Osteocyte (in vitro differentiated cells): Measurements from ENCODE around the gene SOX5. TPM values are rescaled to one million over a fixed set of nuclear protein-coding genes. Genes with fewer than 3 reads are reported as not detected.
"Not testable (repeated sequence)": the region's sequence is repeated elsewhere in the genome, so short reads cannot be mapped to it uniquely, and the experiment has no call there.

Experiments
- DNase-seq: peaks from one replicate; pipeline ENCODE4 v3.0.0; 2021; ENCODE audit warnings: mixed read lengths; ENCODE audit not compliant: unreplicated experiment; ENCODE audit errors: extremely low spot score
- H3K27ac Mint-ChIP-seq: one replicate; pipeline ENCODE4 v1.8.0; 2021; ENCODE audit warnings: mild to moderate bottlenecking, mixed read lengths; ENCODE audit not compliant: unreplicated experiment
- H3K27me3 Mint-ChIP-seq: one replicate; pipeline ENCODE4 v1.8.0; 2021; ENCODE audit warnings: mixed read lengths; ENCODE audit not compliant: unreplicated experiment
- H3K36me3 Mint-ChIP-seq: one replicate; pipeline ENCODE4 v1.8.0; 2021; ENCODE audit warnings: mixed read lengths; ENCODE audit not compliant: unreplicated experiment
- H3K4me1 Mint-ChIP-seq: one replicate; pipeline ENCODE4 v1.8.0; 2021; ENCODE audit warnings: mixed read lengths; ENCODE audit not compliant: unreplicated experiment
- H3K4me3 Mint-ChIP-seq: one replicate; pipeline ENCODE4 v1.8.0; 2021; ENCODE audit warnings: mild to moderate bottlenecking, moderate library complexity, mixed read lengths; ENCODE audit not compliant: unreplicated experiment
- H3K9me3 Mint-ChIP-seq: one replicate; pipeline ENCODE4 v1.8.0; 2021; ENCODE audit warnings: mixed read lengths; ENCODE audit not compliant: unreplicated experiment
- CTCF ChIP-seq: fragments of 200-600 bp; sonication (generic); IDR thresholded peaks from 2 replicates; pipeline ENCODE4 v1.5.0; 2021; ENCODE audit warnings: antibody characterized with exemption, mild to moderate bottlenecking, moderate library complexity
- total RNA-seq: library from RNA; stranded (reverse); gene quantifications from 2 replicates; pipeline ENCODE4 v1.2.1, GENCODE V29; 2021

The SOX5 gene
- total RNA-seq, 1 donor from 2014 or later: 6.3 TPM

GRCh38 chr12:23888396-23889068, 60.9 kb downstream of the SOX5 start:
- Mint-ChIP-seq H3K4me3 (no peak overlapping the region), H3K27ac (no peak overlapping the region)
- no peak for DNase-seq

GRCh38 chr12:23887055-23887835, 62.2 kb downstream of the SOX5 start:
- TF ChIP-seq CTCF: no peak
- Mint-ChIP-seq H3K4me1 (peaks cover 6% of the 10 kb centered on the region), H3K9me3 (no peaks in the 10 kb centered on the region), H3K36me3 (no peaks in the 10 kb centered on the region), H3K4me3 (no peak overlapping the region), H3K27ac (no peak overlapping the region), H3K27me3 (no peaks in the 10 kb centered on the region)
- DNase-seq: no peak

More at GRCh38 chr12:23888396-23889068, 60.9 kb downstream of the SOX5 start:
- H3K9me3 Mint-ChIP-seq: no peaks in the 10 kb centered on the region
- H3K27me3 Mint-ChIP-seq: no peaks in the 10 kb centered on the region
- peaks cover 6% of the 10 kb centered on the region for H3K4me1 Mint-ChIP-seq
- no peak for TF ChIP-seq CTCF
- H3K36me3 Mint-ChIP-seq: no peaks in the 10 kb centered on the region

GRCh38 chr12:23885394-23885793, 64.1 kb downstream of the SOX5 start:
- no peak for DNase-seq
- H3K36me3 Mint-ChIP-seq: no peaks in the 10 kb centered on the region
- TF ChIP-seq CTCF: no peak

GRCh38 chr12:23884909-23885308, 64.6 kb downstream of the SOX5 start:
- Mint-ChIP-seq H3K27ac (no peak overlapping the region), H3K27me3 (no peaks in the 10 kb centered on the region), H3K4me3 (no peak overlapping the region), H3K9me3 (no peaks in the 10 kb centered on the region), H3K36me3 (no peaks in the 10 kb centered on the region), H3K4me1 (peaks cover 6% of the 10 kb centered on the region)
- no peak for DNase-seq
- TF ChIP-seq CTCF: no peak

More at GRCh38 chr12:23885394-23885793, 64.1 kb downstream of the SOX5 start:
- Mint-ChIP-seq H3K4me1 (peaks cover 6% of the 10 kb centered on the region), H3K27ac (no peak overlapping the region), H3K27me3 (no peaks in the 10 kb centered on the region), H3K9me3 (no peaks in the 10 kb centered on the region), H3K4me3 (no peak overlapping the region)

GRCh38 chr12:23880988-23881387, 68.5 kb downstream of the SOX5 start:
- Mint-ChIP-seq H3K27ac (no peak overlapping the region), H3K4me1 (no peaks in the 10 kb centered on the region), H3K9me3 (no peaks in the 10 kb centered on the region), H3K36me3 (no peaks in the 10 kb centered on the region), H3K4me3 (no peak overlapping the region), H3K27me3 (no peaks in the 10 kb centered on the region)
- TF ChIP-seq CTCF: no peak
- DNase-seq: no peak

GRCh38 chr12:23876618-23877017, 72.9 kb downstream of the SOX5 start:
- not testable (repeated sequence) for H3K9me3 Mint-ChIP-seq, H3K27ac Mint-ChIP-seq, DNase-seq, H3K36me3 Mint-ChIP-seq, H3K4me1 Mint-ChIP-seq, H3K4me3 Mint-ChIP-seq, H3K27me3 Mint-ChIP-seq
